HG03280 (cell line): ENCODE measurements around the gene ADRA2C.

ENCODE experiments used
- ATAC-seq: cut with Tn5 transposase; IDR thresholded peaks from one replicate; pipeline ENCODE4 v1.9.1; 2021; ENCODE audit warnings: mild to moderate bottlenecking, moderate library complexity; ENCODE audit not compliant: unreplicated experiment

ADRA2C gene

DNA sequence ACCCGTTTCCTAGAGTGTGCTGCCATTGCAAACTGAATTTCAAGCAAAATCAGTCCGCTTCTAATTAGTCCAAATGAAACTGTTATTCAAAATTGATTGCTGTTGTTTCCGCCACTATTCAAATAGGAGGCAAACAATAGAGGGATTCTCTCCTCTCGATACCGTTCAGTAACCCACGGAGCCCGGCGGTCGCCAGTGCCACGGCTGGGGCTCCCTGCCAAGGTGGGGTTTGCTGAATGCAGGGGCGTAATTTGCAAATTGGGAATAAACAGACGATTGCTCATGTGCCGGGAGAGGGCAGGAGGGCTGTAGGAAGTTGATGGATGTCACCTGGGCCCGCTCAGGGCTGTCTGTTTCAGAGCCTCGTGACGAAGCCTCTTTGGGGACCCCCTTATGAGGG is 8.8 kb downstream of the ADRA2C start:
- ATAC-seq, result no peak

DNA sequence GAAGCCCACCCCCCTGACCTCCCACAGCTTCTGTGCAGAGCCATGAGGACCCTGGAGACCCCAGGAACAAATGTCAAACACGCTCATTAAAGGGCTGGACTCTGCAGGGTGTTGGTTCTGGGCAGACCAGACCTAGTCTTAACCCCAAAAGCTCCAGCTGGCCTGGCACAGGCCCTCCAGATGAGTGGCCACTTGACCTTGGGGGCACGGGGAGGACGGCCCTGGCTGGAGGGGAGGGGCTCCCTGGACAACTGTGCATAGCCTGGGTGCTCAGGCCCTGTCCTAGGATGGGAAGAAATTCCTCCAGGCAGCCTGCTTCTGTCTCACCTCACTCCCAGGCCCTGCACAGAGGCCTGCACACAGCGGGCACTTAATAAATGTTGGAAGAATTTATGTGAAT is 9.4 kb downstream of the ADRA2C start:
- no peak for ATAC-seq

DNA sequence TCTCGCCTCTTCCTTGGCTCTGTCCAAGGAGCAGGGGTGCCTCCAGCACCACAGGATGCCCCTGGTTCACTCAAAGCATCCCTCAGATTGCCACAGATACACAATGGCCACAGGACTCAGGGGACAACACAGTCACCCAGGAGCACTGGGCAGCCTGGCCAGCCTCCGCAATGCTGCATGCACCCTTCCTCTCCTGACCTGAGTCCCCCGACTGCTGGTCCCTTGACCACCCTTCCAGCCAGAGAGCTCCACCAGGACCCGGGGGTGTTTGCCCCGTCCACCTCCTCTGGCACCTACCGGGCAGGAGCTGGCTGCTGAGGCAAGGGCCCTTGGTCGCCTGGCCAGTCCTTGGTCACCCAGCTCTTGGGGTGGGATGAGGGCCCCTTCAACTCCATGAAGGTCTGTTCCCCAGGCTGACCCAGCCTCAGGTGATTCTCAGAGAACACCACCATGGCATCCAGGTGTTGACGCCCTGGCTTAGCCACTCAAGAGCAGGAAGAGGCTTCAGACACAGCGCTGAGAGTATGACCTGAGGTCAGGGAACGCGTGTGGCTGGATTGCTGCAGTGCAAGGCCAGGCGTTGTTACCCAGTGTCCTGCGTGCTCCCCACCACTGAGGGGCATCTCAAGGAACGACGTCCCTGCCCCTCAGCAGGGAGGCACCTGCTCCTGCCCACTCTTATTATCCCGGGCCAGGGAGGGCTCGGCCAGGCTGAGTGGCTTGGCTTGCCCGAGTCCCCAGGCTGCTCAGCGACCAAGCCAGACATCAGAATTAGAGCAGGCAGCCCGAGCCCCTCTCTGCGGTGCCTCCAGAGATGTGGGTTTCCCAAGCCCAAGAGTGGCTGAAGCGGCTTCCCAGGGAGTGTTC is 10.2 kb downstream of the ADRA2C start:
- no peak for ATAC-seq

DNA sequence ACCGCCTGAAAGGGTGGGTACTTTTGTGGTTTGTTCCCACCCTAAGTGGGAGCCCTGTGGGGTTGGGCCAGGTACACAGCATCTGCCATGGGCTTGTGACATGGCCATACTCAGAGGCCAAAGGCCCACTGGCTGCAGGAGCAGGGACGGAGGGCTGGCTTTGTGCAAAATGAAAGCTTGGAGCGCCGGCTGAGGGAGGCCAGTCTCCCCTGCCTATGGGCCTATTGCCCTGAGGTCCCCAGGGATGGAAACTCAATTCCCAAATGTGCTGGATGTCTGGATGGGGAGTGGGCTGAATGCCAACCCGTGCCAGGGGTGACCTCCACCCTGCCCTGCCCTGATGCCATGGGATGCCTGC is 10.8 kb downstream of the ADRA2C start:
- no peak for ATAC-seq

DNA sequence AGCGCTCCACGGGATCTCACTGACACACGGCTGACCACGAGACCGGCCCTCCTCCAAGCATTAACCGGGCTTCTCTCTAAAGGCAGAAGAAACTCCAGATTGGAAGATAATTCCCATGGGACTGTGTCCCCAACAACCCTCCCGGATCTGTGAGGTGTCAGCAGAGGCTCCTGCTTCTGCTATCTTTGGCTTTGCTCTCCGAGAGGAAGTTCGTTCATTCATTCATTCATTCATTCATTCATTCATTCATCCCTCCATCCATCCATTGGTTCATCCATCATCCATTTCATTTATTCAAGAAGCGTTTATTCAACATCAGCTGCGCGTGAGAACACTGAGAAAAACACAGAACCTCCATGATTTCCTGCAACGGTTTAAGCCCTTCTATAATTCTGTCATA is 11.5 kb downstream of the ADRA2C start:
- no peak for ATAC-seq

DNA sequence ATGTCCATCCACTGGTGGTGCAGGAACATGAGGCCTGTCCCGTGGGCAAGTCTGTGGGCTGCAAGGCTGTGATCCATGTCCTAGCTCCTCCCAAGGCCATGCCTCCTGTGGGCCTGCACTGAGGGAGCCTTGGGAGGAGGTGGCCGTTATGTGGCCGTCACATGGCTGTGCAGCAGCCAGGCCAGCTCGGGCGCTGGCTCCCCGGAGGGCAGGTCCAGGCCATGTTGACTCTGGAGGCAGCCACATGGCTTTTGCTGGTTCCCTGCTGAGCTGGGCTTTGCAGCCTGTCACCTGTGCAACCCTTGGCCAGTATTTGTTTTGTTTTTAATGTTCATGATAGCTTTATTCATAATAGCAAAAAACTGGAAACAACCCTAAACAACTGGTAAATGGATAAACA is 13.3 kb downstream of the ADRA2C start:
- no peak for ATAC-seq

DNA sequence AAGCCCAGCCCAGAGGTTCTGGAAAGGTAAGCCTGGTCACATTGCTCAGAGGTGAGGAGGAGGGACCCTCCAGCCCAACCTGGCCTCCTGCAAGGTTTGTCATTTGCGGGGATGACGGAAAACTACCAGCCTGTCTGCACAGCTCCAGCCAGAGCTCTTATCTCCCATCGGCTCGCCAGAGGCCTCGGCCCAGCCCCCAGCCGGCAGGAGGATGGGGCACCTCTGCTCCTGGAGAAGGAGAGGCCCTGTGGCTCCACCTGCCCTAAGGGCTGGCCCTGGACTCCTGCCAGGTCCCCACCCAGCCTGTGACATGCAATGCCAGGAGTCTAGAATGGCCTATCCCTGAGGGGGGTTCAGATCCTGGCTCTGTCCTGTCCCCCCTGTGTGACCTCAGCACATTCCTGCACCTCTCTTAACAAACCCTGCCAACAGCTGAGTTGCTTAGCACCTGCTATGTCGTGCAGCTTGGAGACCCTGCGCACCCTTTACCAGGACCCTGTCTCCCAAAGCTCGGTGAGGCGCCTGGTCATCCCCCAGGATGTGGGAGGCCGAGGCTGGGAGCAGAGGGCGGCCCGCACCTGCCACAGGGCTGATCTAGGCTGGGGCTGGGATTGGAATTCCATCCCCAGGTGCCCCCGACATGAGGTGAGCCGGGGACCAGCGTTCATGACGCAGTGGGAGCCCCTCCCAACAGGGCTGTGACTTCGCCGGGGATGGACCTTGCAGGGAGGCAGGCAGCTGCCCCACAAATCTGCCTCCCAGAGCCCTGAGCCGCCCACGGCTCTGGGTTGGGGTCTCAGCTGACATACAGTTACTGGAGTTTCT is 14.4 kb downstream of the ADRA2C start:
- ATAC-seq, result no peak

DNA sequence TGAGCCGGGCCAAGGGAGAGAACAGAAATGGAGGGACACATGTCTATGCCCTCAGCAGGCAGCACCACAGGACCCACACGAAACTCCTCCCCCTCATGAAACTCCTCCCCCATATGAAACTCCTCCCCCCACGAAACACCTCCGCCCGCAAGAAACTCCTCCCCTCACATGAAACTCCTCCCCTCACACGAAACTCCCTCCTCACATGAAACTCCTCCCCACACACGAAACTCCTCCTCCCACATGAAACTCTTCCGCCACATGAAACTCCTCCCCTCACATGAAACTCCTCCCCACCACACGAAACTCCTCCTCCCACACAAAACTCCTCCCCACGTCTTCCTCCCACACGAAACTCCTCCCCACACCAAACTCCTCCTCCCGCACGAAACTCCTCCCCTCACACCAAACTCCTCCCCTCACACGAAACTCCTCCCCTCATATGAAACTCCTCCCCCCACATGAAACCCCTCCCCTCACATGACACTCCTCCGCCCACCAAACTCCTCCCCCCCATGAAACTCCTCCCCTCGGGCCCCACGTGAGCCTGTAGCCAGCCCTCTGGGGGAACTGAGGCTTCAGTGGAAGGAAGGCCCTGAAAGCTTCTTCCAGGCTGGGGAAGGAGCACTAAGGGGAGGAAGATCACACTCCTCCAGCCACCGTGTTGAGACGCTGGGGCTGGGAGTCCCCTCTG is 15.2 kb downstream of the ADRA2C start:
- ATAC-seq, result no peak

DNA sequence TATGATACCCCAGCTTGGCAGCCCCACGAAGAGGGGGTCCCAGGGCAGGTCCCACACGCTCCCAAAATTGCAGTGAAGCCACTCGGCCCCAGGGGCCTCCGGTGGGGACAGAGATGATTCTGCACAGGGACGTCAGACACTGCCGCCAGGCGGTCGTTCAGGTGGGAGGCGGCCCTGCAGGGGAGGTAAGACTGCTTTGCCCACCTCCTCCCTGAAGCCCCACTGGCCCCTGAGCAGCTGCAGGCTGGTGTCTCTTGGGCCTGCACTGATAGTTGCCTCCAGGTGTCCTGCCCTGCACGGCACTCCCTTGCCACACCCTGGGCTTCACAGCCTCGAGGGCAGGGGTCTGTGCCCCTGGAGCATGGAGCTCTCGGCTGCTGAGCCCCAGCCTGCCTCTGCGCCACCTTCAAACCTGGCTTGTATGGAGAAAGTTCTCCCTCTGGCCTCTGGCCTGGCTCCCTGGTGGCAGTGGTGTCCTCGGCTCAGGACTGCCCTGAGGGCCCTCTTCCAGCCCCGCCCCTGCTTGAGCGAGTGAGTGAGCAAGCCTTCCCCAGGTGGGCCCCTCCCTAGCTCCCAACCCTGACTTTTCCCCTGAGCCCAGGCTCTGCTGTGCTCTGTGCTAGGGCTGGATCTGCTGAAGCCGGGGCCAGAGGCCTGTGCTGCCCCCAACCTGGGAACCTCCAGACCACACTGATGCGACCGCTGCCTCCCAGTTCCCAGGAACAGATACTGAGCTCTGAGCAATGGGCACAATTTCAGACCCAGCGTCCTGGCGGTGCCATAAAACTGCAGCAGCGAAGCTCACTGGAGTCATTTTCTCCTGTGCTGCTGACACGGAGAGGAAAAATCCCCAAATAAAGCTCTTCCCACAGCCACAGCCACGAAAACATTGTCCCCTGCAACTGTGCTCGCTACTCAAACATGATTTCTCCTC is 16.1 kb downstream of the ADRA2C start:
- ATAC-seq, result no peak

DNA sequence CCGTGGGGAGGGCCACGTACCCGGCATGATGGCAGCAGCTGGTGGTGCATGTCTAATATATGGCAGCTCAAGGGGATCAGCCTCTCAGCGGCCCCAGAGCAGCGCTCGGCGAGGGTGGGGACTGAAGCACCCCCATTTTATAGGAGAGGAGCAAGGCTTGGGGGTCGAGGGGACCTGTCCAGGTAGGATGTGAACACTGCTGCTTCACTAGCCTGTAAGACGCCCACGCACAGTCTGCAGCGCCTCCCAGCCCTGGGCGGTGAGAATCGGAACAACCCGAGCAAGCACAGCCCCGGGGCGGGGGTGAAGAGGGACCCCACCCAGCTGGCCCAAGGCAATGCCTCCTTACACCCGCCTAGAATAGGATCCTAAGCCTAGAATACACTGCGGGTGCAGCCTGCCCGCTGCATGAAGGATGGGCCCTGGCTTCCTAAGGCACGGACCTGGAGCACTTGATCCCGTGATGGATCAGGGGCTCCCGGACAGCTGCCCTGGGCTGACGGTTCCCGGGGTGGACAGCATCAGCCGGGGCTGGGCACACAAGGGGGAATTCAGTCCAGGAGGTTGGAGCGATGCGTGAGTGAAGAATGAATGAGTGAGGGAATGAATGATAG is 17.6 kb downstream of the ADRA2C start:
- no peak for ATAC-seq

DNA sequence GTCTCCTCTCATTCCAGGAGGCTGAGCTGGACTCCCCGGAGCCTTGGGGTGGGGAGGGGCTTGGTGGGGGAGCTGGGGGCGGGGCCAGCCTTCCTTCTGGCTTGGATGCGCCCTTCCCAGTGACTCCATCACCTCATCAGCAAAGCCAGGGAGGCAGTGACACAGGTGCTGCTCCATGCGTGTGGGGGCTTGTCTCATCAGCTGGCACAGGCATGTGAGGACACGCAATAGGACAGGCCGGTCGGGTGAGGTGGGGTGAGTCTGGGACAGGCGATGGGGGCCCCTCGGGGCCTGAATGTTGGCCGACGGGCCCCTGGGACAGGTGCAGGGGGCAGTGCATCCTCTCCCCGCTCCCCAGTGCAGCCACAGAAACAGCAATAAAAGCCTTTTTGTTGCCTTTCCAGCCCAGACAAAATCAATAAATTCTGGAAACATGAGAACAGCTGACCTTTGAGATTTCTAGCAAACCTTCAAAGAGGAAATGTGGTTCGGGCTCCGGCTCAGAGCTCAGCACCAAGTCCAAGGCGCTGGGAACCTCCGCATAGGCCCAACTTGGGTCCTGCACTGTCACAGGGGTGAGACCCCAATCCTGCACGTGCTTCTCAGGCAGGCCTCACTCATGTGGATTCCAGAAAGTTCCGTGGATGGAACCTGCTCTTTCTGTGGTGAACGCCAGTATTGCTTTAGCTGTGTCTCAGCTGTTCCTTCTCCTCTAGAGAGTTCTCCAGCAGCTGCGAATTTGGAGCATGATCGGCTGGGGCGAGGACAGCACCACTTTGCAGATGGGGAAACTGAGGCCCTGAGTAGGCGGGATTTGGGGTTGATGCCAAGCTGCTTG is 18.5 kb downstream of the ADRA2C start:
- no peak for ATAC-seq

DNA sequence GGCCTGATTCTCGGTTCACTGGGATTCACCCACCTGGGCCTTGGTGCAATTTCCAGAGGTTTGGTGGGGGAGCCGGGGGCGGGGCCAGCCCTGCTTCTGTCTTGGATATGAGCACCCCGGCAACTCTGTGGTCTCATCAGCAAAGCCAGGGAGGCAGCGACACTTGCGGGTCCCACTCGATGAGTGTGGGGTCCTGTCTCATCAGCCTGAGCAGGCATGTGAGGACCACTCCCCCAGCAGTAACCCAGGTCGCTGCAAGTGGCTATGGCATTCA is 19.0 kb downstream of the ADRA2C start:
- ATAC-seq, result no peak

DNA sequence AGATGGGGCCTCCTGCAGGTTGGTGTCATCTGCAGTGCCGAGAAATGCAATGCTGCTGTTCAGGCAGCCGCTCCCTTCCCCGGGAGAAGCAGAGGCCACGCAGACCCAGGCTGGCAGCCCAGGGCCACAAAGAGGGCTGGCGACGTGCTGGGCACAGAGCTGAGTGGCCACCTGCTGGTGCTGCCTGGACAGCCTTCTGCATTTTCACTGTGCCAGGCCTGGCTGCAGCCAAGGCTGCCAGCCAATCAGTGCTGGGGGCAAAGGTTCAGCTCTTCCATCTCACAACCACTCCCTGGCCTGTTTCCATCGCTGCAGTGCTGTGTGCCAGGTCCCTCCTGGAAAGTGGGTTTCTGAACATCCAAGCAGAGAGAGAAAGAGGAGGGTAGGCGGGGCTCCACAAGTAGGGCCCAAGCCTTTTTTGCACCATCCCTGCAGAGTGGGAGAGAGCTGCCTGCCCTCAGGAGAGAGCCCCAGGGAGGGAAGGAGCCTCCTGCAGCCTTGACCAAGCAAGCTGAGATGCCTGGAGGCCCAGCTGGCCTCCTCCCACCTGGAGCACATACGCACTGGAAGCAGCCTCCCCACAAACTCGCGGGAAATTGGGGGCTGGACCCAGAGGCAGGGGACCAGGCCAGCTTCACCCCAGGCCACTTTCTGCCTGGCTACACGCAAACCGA is 20.1 kb downstream of the ADRA2C start:
- ATAC-seq, result no peak

DNA sequence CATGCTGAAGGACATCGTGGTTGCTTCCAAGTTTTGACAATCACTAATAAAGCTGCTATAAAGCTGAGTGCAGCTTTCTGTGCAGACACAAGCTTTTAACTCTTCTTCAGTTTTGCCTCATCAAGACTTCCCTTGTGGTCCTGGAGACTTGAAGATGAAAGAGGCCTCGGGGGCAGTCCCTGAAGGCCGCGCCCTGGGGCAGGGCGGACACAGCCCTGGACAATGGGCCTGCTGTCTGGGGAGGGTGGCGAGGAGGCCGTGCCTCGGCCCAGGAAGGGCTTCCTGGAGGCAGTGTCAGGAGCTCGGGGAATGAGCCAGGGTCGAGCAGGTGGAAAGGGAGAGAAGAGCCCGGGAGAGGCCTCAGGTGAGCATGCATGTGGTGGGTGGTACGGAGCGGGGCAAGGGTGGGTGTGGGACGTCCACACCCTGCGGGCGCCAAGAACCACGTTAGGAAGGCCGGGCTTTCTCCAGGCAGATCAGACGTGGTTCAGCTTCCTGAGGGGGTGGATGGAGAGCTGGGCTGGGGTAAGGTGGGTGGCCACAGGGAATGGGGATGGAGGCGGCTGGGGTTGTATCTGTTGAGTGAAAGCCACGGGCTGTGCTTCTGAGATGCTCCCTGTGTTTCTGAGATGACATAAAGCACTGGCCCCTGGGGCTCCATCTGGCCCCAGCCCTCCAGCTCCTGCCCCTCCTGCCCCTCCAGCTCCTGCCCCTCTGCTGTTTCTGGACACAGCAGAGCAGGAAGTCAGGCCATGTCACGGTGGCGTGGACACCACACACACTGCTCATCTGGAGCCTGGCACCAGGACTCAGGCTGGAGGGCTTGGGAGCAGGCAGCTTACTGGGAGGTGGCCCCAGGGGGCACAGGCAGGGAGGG is 21.5 kb downstream of the ADRA2C start:
- ATAC-seq, result no peak

DNA sequence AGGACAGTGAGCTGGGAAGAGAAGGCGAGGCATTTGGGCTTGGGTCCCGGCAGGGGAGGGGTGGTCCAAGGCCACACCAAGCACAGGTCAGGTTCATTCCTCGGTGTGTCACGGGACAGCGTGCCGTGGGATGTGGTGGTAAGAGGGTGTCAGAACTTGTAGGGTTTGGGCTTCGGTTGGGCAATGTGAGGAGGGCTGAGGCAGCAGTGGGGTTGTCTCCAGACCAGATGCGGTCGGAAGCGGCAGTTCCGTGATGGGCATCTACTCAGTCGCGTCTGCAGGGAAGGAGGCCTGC is 22.1 kb downstream of the ADRA2C start:
- ATAC-seq, result no peak

DNA sequence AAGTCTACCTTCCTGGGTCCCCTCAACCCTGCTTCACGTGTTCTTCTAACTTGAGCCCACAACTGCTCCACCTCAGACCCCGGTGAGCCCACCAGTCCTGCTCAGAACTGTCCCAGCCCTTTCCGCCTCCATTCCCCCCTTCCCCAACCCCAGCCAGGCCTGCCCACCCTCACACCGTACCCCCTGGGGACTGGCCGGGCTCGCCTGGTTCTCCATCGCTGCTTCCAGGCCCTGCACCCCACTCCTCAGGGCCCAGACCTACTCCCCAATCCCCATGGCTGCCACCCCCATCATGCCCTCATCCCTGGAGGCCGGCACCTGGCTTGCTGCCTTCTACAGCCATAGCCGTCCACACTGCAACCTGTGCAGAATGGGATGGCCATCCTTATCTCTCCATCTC is 23.4 kb downstream of the ADRA2C start:
- ATAC-seq, result no peak

DNA sequence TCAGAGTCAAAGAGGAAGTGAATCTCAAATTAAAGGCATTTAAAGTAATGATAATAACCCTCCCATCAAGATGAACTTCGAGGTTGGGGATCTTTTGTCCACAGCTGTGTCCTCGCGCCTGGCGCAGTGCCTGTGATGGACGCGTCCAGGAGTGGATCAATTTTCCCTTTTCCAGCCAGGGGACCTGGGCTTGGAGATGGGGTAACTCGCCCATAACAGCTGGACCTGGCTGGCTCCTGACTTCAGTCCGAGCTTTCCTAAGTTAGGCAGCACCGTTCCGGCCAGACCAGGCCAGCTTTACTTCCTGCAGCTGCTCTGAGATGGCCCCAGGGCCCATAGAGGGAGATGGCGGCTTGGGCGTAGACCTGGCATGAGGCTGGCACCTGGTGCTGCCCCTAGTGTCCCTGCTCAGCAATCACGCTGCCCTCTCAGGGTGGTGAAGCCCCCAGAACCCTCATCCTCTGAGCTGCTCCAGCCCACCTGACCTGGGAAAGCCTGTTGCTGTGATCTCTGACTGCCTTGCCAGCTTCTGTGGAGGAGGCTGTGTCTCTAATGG is 23.9 kb downstream of the ADRA2C start:
- ATAC-seq, result no peak

DNA sequence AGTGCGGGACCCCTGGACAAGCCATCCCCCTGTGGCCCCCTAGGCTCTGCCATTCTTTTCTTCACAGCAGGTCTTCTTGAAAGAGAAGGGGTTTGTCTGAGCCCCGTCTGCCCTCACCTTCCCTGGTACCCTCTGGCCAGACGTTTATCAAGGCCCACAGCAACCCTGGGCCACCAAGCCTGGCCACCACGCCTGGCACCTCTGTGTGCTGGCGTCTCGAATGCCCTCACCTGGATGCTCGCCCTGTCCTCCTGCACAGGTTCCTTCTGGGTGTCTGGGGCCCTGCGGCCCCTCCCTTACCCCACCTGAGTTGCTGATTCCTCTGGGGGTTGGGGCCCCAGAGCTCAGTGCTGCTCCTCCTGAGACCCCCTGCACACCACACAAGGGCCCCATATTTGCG is 25.1 kb downstream of the ADRA2C start:
- ATAC-seq, result no peak
